Measurements from ENCODE around the gene BZW1.

- TF ChIP-seq CTCF (conservative IDR thresholded peaks at IDR 0.05) = no peak
- TF ChIP-seq EZH2 (IDR thresholded peaks at IDR 0.05; ENCODE audit: low read depth) = no peak
These were observed 39.9 kb downstream of the BZW1 start for GRCh38 chr2:200851398-200852248.
